OCI-LY3 (cell line): ENCODE measurements around the gene ZBTB7C.

Source experiments
- H2AFZ ChIP-seq: fragments of 200-600, 300-600 bp; shearing (Covaris generic); 2 replicates; pipeline ENCODE4 v1.6.0; 2014; ENCODE audit warnings: antibody characterized with exemption, low read depth, low read length
- H3K27ac ChIP-seq: fragments of 200-600, 300-600 bp; sonication (generic); 2 replicates; pipeline ENCODE4 v1.5.1; 2014; ENCODE audit warnings: mild to moderate bottlenecking, low read length, moderate library complexity, mixed read lengths
- H3K27me3 ChIP-seq: fragments of 200-600, 300-600 bp; sonication (generic); 2 replicates; pipeline ENCODE4 v1.6.1; 2014; ENCODE audit warnings: low read depth, low read length, mixed read lengths
- H3K36me3 ChIP-seq: fragments of 200-600, 300-600 bp; sonication (generic); replicated peaks from 2 replicates; pipeline ENCODE3; 2014; ENCODE audit warnings: low read depth, low read length, mixed read lengths
- H3K4me1 ChIP-seq: fragments of 300-600, 200-600 bp; sonication (generic); 2 replicates; pipeline ENCODE4 v1.6.1; 2014; ENCODE audit warnings: low read length, mixed read lengths
- H3K4me2 ChIP-seq: fragments of 200-600, 300-600 bp; sonication (generic); 2 replicates; pipeline ENCODE4 v1.6.1; 2014; ENCODE audit warnings: low read length, mixed read lengths
- H3K4me3 ChIP-seq: fragments of 300-600, 200-600 bp; sonication (generic); 2 replicates; pipeline ENCODE4 v1.5.1; 2014; ENCODE audit warnings: antibody characterized with exemption, mild to moderate bottlenecking, low read length, moderate library complexity
- H3K79me2 ChIP-seq: fragments of 300-600, 200-600 bp; shearing (Covaris generic); 2 replicates; pipeline ENCODE4 v1.6.1; 2014; ENCODE audit warnings: mild to moderate bottlenecking, low read length, mixed read lengths
- H3K9ac ChIP-seq: fragments of 300-600, 200-600 bp; shearing (Covaris generic); 2 replicates; pipeline ENCODE4 v1.6.0; 2014; ENCODE audit warnings: mild to moderate bottlenecking, low read length, moderate library complexity
- H3K9me3 ChIP-seq: fragments of 200-600, 300-600 bp; shearing (Covaris generic); 2 replicates; pipeline ENCODE4 v1.6.1; 2014; ENCODE audit warnings: low read length, mixed read lengths; ENCODE audit not compliant: insufficient read depth
- H4K20me1 ChIP-seq: fragments of 200-600, 300-600 bp; sonication (generic); 2 replicates; pipeline ENCODE4 v1.6.1; 2016; ENCODE audit warnings: low read length, mixed read lengths; ENCODE audit not compliant: insufficient read depth
- CTCF ChIP-seq: fragments of 200-600, 300-600 bp; sonication (generic); IDR thresholded peaks from 2 replicates; pipeline ENCODE4 v1.5.1; 2014; ENCODE audit warnings: antibody characterized with exemption, low read length, low read depth
- EZH2phosphoT487 ChIP-seq: fragments of 200-600 bp; shearing (Covaris generic); IDR thresholded peaks from 2 replicates; pipeline ENCODE4 v1.6.1; 2018; ENCODE audit warnings: antibody characterized with exemption, mixed run types, low read depth

The ZBTB7C gene

GRCh38 chr18:48390641-48391040, 18.5 kb downstream of the ZBTB7C start:
- no peak overlapping the region for H3K9ac ChIP-seq
- H3K4me1 ChIP-seq: peaks cover 4% of the 10 kb centered on the region; the same call in 1 of the 2 replicates
- H3K36me3 ChIP-seq: no peaks in the 10 kb centered on the region
- H3K79me2 ChIP-seq: no peaks in the 10 kb centered on the region
- H2AFZ ChIP-seq: no peak overlapping the region
- no peaks in the 10 kb centered on the region for H3K9me3 ChIP-seq
- no peak overlapping the region for H3K27ac ChIP-seq
- no peak for TF ChIP-seq EZH2phosphoT487
- no peak for TF ChIP-seq CTCF
- H3K27me3 ChIP-seq: peaks cover 76% of the 10 kb centered on the region
- H4K20me1 ChIP-seq: no peaks in the 10 kb centered on the region
- H3K4me2 ChIP-seq: no peak overlapping the region
- no peak overlapping the region for H3K4me3 ChIP-seq

GRCh38 chr18:48388478-48388877, 20.7 kb downstream of the ZBTB7C start:
- Histone ChIP-seq H2AFZ (no peak overlapping the region), H3K4me3 (no peak overlapping the region), H3K9ac (no peak overlapping the region), H3K4me2 (no peak overlapping the region), H3K79me2 (no peaks in the 10 kb centered on the region), H3K4me1 (peaks cover 3% of the 10 kb centered on the region; the same call in 1 of the 2 replicates), H3K27me3 (peaks cover 65% of the 10 kb centered on the region), H3K36me3 (no peaks in the 10 kb centered on the region), H3K9me3 (no peaks in the 10 kb centered on the region), H4K20me1 (no peaks in the 10 kb centered on the region), H3K27ac (no peak overlapping the region)
- TF ChIP-seq EZH2phosphoT487: no peak
- TF ChIP-seq CTCF: no peak

GRCh38 chr18:48387300-48387699, 21.9 kb downstream of the ZBTB7C start:
- H4K20me1 ChIP-seq: no peaks in the 10 kb centered on the region
- no peaks in the 10 kb centered on the region for H3K79me2 ChIP-seq
- no peaks in the 10 kb centered on the region for H3K36me3 ChIP-seq
- H3K27me3 ChIP-seq: peaks cover 67% of the 10 kb centered on the region
- no peak overlapping the region for H2AFZ ChIP-seq
- H3K27ac ChIP-seq: no peak overlapping the region
- H3K9ac ChIP-seq: no peak overlapping the region
- H3K4me2 ChIP-seq: no peak overlapping the region
- H3K4me1 ChIP-seq: no peaks in the 10 kb centered on the region
- TF ChIP-seq CTCF: no peak
- TF ChIP-seq EZH2phosphoT487: no peak
- H3K9me3 ChIP-seq: no peaks in the 10 kb centered on the region
- no peak overlapping the region for H3K4me3 ChIP-seq

- Histone ChIP-seq H3K27me3 (peaks cover 68% of the 10 kb centered on the region), H2AFZ (no peak overlapping the region), H3K4me2 (no peak overlapping the region), H3K27ac (no peak overlapping the region), H3K36me3 (no peaks in the 10 kb centered on the region), H3K9me3 (no peaks in the 10 kb centered on the region), H3K4me1 (no peaks in the 10 kb centered on the region), H3K79me2 (no peaks in the 10 kb centered on the region), H3K4me3 (no peak overlapping the region), H3K9ac (no peak overlapping the region), H4K20me1 (no peaks in the 10 kb centered on the region)
- TF ChIP-seq CTCF (no peak), EZH2phosphoT487 (no peak)
Observed at GRCh38 chr18:48385596-48385995, 23.6 kb downstream of the ZBTB7C start.
